ENCODE measurements around the gene CCDC63. TPM values are rescaled to one million over a fixed set of nuclear protein-coding genes. Genes with fewer than 3 reads are reported as not detected.

CCDC63 gene
- total RNA-seq (2022; extraction: Qiagen RNA extraction): not detected in 5 replicates

GRCh38 chr12:110846615-110847566, at the start of gene CCDC63:
Gene CCDC63, plus strand, starts transcription at chr12:110846987. Its CDS starts 5,968 bp downstream, at chr12:110852955.

GRCh38 chr12:110920324-110920910, 73.6 kb downstream of the CCDC63 start, which contains the start of gene MYL2:
Gene MYL2, minus strand, starts transcription at chr12:110920579. Its CDS starts 50 bp downstream, at chr12:110920529.

Other genes starting within 250 kb of the CCDC63 start
- gene TCTN1, start 232.9 kb upstream of the CCDC63 start, total RNA-seq (2022; extraction: Qiagen RNA extraction): 29.7 to 34.6 TPM (median 32.8 TPM) in 5 replicates
- gene HVCN1, start 157.9 kb upstream of the CCDC63 start, total RNA-seq (2022; extraction: Qiagen RNA extraction): 0.42 to 0.77 TPM (median 0.61 TPM) in 5 replicates
- 128 to 149 TPM (median 144 TPM) in 5 replicates for gene PPP1CC, start 104.1 kb upstream of the CCDC63 start, total RNA-seq (2022; extraction: Qiagen RNA extraction)
- 0.13 to 0.24 TPM (median 0.16 TPM) in 4 of 5 replicates, not detected in the other for gene MYL2, start 73.6 kb downstream of the CCDC63 start, total RNA-seq (2022; extraction: Qiagen RNA extraction)
- 0.04 to 0.14 TPM (median 0.08 TPM) in 5 replicates for gene CUX2, start 187.2 kb downstream of the CCDC63 start, total RNA-seq (2022; extraction: Qiagen RNA extraction)